GM21526 (cell line): Measurements from ENCODE around the gene TACC2.
"Not testable (repeated sequence)": the region's sequence is repeated elsewhere in the genome, so short reads cannot be mapped to it uniquely, and the experiment has no call there.

Experiments
- ATAC-seq: cut with Tn5 transposase; IDR thresholded peaks from one replicate; pipeline ENCODE4 v1.9.1; 2021; ENCODE audit warnings: moderate library complexity; ENCODE audit not compliant: unreplicated experiment, low FRiP score

TACC2 gene

DNA sequence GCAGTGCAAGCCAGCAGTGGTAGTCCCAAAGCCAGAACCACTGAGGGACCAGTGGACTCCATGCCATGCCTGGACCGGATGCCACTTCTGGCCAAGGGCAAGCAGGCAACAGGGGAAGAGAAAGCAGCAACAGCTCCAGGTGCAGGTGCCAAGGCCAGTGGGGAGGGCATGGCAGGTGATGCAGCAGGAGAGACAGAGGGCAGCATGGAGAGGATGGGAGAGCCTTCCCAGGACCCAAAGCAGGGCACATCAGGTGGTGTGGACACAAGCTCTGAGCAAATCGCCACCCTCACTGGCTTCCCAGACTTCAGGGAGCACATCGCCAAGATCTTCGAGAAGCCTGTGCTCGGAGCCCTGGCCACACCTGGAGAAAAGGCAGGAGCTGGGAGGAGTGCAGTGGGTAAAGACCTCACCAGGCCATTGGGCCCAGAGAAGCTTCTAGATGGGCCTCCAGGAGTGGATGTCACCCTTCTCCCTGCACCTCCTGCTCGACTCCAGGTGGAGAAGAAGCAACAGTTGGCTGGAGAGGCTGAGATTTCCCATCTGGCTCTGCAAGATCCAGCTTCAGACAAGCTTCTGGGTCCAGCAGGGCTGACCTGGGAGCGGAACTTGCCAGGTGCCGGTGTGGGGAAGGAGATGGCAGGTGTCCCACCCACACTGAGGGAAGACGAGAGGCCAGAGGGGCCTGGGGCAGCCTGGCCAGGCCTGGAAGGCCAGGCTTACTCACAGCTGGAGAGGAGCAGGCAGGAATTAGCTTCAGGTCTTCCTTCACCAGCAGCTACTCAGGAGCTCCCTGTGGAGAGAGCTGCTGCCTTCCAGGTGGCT, 97.7 kb downstream of the TACC2 start:
- no peak for ATAC-seq

DNA sequence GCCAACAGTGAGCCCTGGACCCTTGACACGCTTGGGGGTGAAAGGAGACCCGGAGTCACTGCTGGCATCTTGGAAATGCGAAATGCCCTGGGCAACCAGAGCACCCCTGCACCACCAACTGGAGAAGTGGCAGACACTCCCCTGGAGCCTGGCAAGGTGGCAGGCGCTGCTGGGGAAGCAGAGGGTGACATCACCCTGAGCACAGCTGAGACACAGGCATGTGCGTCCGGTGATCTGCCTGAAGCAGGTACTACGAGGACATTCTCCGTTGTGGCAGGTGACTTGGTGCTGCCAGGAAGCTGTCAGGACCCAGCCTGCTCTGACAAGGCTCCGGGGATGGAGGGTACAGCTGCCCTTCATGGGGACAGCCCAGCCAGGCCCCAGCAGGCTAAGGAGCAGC, 98.5 kb downstream of the TACC2 start:
- no peak for ATAC-seq

DNA sequence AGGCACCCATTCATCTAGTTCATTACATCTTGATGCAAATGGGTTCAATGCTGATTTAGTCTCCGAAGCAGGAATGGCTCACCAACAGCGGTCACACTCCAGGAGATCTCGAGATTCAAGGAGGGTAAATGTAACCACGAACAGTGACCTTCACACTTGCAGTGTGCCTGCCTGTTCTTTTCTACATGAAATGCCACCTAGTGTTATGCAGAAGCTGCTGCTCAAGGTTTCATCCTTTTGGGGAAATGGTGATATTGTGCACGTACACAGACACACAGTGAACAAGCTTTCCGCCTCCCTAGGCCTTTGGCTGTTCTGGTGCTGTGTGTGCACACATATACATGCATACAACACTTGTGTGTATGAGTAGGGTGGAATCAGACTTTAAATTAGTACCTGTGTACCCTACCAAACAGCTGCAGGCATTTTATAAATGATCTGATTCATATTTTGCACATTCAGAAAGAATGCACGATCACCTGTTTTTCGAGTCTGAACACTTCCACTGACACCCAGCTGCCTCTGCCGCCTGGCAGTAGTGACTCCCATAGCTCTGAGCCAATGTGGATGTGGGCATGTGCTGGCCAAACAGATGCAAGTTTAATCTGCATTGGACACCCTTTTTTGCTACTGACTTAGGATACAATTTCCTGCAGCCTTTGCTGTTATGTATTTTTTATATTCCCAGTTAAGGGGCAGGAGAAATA, 100.5 kb downstream of the TACC2 start:
- ATAC-seq = no peak

DNA sequence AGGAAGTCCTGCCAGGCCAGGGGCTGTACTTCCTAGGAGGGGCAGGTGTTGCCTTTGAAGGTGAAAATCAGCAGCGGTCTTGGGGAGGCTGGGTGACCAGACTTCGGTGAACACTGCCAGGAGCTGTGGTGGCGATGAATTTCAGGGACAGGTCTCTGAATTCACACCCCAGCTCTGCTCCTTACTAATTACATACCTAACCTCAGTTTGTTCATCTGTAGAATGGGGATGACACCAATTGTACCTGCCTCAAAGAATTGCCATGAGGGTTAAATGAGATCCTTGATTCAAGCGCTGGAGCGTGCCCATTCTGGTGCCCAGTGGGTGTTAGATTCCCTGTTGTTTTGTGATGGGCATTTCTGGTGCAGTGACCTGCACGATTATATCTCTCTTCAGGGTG, 102.8 kb downstream of the TACC2 start:
- no peak for ATAC-seq

DNA sequence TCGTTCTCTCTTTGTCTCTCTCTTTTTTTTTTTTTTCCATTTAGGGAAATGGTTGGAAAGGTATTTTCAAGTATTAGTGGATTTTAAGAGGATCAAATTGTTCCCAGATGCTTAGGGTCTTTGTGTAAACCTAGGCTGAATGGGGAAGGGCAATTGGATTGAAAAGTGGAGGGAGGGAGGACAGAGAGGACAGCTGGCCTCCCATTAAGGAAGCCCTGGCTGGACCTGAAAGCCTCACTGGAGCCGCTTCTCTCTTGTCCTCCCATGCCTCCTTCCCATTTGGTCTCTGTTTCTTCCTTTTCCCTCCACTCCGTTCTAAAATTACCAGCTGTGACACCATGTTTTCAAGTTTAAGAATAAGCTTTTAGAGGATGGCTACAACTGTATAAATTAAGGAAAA, 104.1 kb downstream of the TACC2 start:
- no peak for ATAC-seq

DNA sequence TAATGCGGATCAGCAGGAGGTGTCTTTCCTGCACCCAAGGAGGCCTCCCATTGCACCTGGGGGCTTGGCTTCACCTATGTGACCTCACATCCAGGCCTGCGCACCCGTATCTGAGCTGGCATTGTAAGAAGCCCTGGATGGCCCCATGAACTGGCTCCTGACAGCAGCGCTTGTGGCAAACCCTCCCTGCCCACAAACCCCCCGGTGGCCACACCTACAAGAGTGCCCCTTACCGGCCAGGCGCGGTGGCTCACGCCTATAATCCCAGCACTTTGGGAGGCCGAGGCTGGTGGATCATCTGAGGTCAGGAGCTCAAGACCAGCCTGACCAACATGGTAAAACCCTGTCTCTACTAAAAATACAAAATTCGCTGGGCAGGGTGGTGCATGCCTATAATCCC, 107.2 kb downstream of the TACC2 start:
- not testable (repeated sequence) for ATAC-seq

DNA sequence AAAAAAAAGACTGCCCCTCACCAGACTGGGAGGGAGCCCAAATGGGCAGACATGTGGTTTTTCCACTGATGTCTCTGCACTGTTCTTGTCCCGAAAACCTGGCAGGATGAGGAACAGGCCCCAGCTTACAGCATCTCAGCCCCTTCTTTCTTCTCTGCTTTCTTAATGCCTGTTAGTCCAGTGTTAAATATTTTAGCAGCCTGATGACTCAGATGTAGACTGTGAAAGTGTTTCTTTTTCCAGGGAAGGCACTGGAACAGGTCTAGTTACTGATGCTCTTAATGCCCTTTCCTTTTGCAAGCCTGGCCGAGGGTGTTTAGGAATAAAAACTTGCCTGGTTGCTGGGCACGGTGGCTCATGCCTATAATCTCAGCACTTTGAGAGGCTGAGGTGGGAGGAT, 107.7 kb downstream of the TACC2 start:
- ATAC-seq = no peak

DNA sequence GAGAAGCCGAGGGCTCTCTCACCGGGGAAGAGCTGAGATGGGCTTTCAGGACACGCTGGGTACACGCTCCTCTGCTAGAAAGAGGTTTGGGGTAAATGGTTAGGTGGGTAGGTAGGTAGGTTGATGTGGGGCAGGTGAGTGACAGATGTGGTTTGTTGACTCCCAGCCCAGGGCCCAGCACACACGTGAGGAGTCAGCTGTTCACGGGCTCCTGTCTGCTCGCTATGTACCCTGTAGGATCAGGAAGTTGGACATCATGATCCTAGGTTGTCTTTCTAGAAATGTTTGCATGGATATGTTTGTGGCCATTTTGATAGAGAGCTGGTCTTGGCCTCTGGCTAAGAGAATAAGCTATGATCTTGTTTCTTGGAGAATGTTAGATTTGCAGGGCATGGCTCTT, 109.0 kb downstream of the TACC2 start:
- no peak for ATAC-seq

DNA sequence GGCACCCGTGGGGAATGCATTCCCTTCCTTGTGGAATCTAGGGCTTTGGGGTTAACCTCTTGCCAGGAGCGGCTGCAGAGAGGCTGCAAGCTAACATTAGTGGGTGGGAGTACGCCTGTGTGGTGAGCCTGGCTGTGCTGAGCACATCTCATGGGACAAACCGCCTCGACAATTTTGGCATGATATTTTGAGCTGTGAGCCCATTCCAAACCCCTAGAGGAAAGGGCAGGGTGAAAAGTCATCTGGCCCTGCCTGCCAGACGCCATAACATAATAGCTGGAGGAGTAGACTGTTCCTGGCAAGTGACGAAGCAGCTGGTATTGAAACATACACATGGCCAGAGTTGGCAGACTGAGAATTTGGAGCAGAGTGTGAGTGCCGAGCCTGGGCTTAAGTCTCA, 110.0 kb downstream of the TACC2 start:
- ATAC-seq = no peak

DNA sequence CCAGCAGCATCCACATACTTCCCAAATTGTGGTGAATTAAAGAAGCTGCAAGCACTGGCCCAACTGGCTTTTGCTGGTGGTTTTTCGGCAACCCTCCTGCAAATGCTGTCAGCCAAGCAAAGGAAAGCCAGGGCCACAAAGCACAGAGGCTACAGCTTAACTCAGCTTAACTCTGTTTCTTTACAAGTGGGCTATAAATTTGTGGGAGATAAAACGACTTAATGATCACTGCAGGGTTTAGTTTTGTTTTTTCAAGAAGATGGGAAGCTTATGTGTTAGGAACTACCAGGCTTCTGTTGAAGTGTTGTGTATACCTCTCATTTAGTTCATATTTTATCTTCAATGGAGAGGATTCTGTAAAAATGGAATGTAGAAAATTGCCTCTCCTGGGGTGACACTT, 110.6 kb downstream of the TACC2 start:
- no peak for ATAC-seq

DNA sequence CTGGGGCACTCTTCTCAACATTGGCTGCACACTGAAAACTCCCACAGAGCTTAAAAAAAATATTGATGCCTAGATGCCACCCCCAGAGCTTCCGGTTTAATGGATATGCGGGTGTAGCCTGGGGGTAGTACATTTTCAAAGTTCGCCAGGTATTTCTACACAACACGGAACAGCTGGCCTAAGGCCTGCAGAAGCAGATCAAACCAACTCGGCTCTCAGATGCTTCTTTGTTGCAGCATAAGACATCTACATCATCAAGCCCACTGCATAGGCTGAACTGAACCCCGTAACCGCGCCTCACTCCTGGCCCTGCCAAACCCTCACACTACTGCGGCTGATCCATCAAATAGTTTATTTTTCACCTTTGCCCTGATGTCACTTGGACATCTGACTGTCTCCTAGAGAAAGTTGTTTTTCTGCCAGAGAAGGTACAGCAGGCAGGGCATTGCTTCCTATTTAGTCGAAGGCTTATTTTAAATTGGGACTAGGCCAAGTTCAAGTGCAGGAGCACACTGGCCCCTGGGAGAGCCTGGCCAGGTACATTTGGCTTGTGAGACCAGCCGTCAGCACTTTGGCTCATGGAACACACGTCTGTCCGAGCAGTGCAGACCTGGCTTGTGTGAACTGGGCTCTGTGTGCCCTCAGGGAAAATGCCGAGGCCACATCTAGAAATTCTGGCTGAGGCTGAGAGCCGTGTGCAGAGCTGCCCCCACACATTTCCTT, 113.3 kb downstream of the TACC2 start:
- ATAC-seq = no peak

DNA sequence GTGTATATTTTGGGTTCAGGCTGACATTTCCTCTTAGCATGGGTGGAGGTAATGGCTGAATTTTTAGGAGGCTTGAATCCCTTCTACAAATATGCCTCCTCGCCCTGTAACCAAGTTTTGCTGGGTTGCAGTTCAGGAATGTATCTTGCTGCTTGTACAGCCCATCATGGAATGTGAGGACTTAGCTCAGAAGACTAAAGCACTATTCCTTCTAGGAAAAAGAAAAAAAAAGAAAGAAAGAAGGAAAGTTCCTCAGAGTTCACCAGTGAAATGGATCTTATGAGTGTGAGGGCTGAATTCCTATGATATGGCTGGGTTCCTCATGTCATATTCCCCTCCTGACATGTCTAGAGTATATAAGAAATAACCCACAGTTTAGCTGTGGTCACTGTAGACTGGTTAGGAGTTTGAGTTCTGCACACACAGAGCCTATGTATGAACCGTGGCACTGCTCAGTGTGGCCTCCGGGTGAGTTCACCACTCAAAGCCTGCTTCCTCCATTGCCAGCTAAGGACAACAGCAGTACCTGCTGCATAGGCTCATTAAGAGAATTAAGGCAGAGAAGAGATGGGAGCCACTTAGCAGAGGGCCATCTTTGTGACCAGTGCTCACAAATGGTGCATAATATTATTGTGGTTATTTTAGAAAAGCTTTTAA, 114.0 kb downstream of the TACC2 start:
- no peak for ATAC-seq

DNA sequence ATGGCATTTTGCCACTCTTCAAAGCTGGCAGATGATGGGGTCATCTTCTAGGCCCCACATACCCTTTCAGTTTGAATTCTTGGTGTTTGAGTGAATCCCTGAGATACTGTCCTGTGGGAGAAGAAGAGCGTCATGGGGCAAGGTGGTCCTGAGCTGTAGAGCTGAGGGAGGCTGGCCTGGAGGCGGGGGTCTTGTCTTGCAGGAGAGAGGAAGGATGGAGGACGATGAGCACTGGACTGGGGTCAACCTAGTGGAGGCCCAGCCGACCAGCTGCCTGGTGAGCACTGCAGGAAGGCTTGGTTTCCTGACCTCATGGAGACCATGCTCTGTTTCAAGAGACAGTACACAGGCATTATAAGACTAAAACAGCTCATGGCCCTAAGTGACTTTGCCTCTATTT, 114.6 kb downstream of the TACC2 start:
- ATAC-seq = no peak

DNA sequence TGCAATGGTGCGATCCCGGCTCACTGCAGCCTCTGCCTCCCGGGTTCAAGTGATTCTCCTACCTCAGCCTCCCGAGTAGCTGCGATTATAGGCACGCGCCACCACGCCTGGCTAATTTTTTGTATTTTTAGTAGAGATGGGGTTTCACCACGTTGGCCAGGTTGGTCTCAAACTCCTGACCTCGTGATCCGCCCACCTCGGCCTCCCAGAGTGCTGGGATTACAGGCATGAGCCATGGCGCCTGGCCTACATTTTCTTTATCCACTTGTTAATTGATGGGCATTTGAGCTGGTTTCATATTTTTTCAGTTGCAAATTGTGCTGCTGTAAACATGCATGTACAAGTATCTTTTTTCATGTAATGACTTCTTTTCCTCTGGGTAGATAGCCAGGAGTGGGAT, 119.8 kb downstream of the TACC2 start:
- not testable (repeated sequence) for ATAC-seq

DNA sequence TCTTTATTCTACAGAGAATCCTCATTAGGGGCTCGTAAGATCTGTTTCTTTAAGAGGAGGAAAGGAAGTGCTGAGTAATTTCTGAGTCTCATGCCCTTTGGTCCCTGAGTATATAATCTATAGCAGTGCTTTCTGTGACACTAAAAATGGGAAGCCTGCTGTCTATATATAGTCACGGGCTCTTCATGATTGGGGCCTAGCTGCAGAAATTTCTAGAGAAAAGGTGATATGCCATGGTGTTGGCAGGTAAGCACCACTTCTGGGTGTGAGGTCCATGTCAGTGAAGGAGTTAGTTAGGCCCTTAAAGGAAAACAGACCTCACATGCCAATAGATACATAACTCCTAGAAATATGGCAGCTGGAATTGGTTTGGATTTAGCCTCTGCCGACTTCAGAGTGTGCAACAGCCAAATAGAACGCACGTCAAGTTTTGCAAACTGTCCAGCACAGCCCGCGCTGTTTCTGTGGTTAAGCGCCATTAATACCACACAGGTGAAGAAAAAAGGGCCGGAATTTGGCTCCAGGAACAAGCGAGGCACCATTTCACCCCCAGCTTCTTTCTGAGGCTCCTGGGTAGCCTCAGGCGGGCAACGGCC, 123.2 kb downstream of the TACC2 start:
- peak; percentile 58 for ATAC-seq

DNA sequence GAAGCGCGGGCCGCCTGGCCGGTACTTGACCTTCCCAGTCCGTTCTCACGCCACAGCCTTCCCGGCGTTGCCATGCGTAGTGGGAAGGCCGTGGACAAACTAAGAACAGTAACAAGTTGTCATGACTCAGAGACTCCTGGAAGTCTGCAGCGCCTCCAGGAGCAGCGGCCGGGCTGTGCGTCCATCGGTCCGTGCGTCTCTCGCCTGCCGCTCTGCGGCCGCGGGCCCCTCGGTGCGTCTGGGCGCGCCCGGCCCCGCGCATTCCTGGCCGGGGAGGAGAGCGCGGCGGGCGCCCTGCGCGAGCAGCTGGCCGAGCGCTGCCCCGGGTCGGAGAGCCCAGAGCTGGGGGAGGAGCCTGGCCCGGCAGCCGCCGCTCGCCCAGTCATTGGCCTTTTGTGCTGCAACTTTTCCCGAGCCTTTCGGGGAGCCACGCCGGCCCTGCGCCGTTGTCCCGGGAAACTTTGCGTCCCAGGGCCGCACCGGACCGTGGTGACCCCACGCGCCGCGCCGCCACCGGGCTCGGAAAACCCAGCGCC, 123.7 kb downstream of the TACC2 start:
- ATAC-seq = no peak

DNA sequence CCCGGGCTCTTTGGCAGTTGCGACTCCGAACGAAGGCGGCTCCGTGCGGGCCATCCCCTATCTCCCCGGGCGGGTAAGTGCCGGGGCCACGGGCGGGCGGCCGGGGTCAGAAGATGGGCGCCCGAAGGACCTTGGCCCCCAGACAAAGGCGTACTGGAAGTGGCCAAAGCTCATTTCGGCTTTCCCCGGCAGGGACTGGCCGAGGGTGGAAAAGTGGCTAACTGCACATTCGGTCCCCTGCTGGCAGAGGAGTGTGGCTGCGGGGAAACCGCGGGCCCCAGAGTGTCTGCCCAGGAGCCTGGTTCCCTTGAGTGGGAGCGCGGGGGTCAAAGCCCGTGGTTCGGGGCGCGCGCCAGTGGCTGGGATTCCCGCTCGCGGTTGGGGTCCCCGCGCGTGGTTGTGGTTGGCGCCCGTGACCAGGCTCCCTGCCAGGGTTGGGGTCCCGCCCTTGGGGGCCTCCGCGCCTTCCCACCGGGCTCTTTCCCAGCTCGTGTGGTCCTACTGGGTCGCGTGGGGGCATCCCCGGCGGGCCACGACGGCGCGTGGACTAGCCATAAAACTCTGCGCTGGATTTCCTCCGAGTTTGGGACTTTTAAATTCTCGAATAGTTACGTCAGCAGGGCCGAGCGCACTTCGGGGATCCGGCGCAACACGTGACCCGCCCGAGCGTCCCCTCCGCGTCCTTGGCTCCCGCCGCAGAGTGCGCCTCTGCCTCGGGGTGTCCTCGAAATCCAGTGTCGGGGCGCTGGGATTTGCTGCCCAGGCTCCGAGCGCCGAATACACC, 124.4 kb downstream of the TACC2 start:
- ATAC-seq = no peak

DNA sequence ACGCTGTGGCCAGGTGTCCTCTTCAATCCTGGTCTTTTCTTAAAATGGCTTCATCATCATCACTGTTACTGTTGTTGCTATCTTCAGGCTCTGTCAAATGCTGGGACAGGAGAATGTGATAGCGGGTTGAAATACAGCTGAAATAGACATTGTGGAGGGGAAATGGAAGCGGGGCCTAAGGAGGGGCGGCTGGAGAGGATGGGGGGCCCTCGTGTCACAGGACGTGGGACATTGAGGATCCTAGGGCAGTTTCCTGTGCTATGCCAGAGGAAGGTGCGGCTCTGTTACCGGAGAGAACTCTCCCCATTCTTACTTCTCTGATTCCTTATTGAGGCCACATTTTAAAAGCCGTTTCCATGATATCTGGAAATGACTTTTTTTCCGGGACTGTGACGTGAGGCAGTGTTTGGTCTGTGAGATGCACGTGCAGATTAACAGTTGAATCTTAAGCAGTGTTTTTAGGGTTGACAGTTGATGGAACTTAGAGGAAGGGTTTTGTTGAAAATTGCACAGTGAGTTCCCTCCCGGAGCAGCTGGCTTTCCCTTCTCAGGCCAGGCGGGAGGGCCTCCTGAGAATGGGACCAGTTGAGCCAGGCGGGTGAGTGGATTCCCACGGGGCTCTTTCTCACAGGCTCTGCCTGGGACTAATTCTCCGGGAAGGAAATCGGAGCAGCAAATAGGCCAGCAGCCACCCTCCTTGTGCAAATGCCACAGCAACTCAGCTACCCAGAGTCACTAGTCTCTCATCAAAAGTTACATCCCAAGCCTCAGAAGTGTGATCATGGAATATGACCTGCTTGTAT, 125.2 kb downstream of the TACC2 start:
- ATAC-seq = no peak

DNA sequence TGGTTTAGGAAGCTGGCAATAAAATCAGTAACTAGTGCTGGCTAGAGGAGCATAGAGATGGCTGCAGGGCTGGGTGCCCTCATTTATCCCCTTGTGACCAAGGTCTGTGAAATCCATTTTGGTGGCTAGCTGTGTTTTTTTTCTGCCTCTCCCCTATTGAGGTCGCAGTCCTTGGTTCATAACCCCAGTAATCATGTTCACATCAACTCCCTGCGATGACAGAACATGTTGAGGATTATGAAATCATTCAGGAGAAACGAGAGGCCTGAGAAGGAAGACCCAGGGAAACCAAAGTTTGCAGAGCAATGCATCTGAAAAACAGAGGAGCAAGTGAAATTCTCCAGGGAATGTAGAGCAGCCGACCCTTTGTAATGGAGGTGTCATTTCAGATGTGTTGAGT, 126.9 kb downstream of the TACC2 start:
- no peak for ATAC-seq
